M059J (cell line): ENCODE measurements around the gene LIPA. TPM values are rescaled to one million over a fixed set of nuclear protein-coding genes. Genes with fewer than 3 reads are reported as not detected.
A peak's percentile ranks its signal among the peaks of the same experiment; 100 is the strongest.
"Not testable (repeated sequence)": the region's sequence is repeated elsewhere in the genome, so short reads cannot be mapped to it uniquely, and the experiment has no call there.

Source experiments
- DNase-seq: peaks from one replicate; pipeline ENCODE4 v3.0.0-alpha.2; 2012; ENCODE audit warnings: low read depth
- total RNA-seq: library from RNA; depleted of rRNA; stranded (reverse); fragments of >200 nt; shearing (Covaris generic); gene quantifications from 2 replicates; pipeline ENCODE4 v1.2.3, GENCODE V29; 2014

Gene LIPA
- total RNA-seq, 1 experiment from 2014 or later, result 149 TPM

GRCh38 chr10:89207801-89208551 lies 43.6 kb downstream of the LIPA start:
- DNase-seq, result peak; percentile 42

- peak; percentile 82 for DNase-seq
Observed at GRCh38 chr10:89207181-89207800, 44.3 kb downstream of the LIPA start, which contains the start of gene CH25H. Gene CH25H (minus strand): TSS chr10:89207317. CDS start chr10:89207292, 25 bp downstream.

- DNase-seq, result peak; percentile 40
Observed at GRCh38 chr10:89206402-89207180, 45.0 kb downstream of the LIPA start.

GRCh38 chr10:89204621-89205185 lies 46.9 kb downstream of the LIPA start:
- peak; percentile 7 for DNase-seq

GRCh38 chr10:89203237-89203636 lies 48.3 kb downstream of the LIPA start:
- no peak for DNase-seq

- no peak for DNase-seq
Observed at GRCh38 chr10:89202033-89202425, 49.5 kb downstream of the LIPA start.

GRCh38 chr10:89201345-89202032 lies 50.1 kb downstream of the LIPA start:
- no peak for DNase-seq

- no peak for DNase-seq
Observed at GRCh38 chr10:89197473-89197872, 54.1 kb downstream of the LIPA start.

GRCh38 chr10:89191301-89191700 lies 60.3 kb downstream of the LIPA start:
- DNase-seq, result not testable (repeated sequence)

- DNase-seq, result no peak
Observed at GRCh38 chr10:89189211-89189734, 62.3 kb downstream of the LIPA start.

GRCh38 chr10:89185658-89186057 lies 65.9 kb downstream of the LIPA start:
- no peak for DNase-seq

GRCh38 chr10:89184638-89185037 lies 66.9 kb downstream of the LIPA start:
- no peak for DNase-seq

- peak; percentile 21 for DNase-seq
Observed at GRCh38 chr10:89183571-89183970, 68.0 kb downstream of the LIPA start.

- no peak for DNase-seq
Observed at GRCh38 chr10:89182894-89183293, 68.7 kb downstream of the LIPA start.

- no peak for DNase-seq
Observed at GRCh38 chr10:89175816-89176215, 75.8 kb downstream of the LIPA start.

GRCh38 chr10:89173075-89173474 lies 78.5 kb downstream of the LIPA start:
- DNase-seq, result no peak

GRCh38 chr10:89171996-89172395 lies 79.6 kb downstream of the LIPA start:
- DNase-seq, result peak; percentile 35

- DNase-seq, result peak; percentile 62
Observed at GRCh38 chr10:89171263-89171872, 80.2 kb downstream of the LIPA start.

GRCh38 chr10:89168354-89168900 lies 83.1 kb downstream of the LIPA start:
- DNase-seq, result not testable (repeated sequence)

GRCh38 chr10:89167915-89168314 lies 83.7 kb downstream of the LIPA start:
- no peak for DNase-seq

GRCh38 chr10:89165923-89166322 lies 85.7 kb downstream of the LIPA start:
- peak; percentile 49 for DNase-seq
